Right atrium auricular region (tissue), 2 donors: ENCODE data around the gene STON1. TPM values are rescaled to one million over a fixed set of nuclear protein-coding genes. Genes with fewer than 3 reads are reported as not detected.

ENCODE experiments used
- DNase-seq: peaks from one replicate; pipeline ENCODE4 v3.0.0-alpha.2; 2019; ENCODE audit warnings: low spot score
- H3K27ac ChIP-seq, 2 donors: fragments of 200-600 bp; sonication (generic); 1 replicate in 1 of 2; 2 replicates in 1 of 2; pipeline ENCODE4 v1.5.1; 2016 to 2019
- H3K27me3 ChIP-seq, 2 donors: fragments of 200-600 bp; sonication (generic); one replicate each; pipeline versions ENCODE4 v1.5.1 to v1.6.0; 2017 to 2019
- H3K36me3 ChIP-seq: fragments of 200-600 bp; sonication (generic); one replicate; pipeline ENCODE4 v1.5.1; 2016
- H3K4me1 ChIP-seq, 2 donors: fragments of 200-600 bp; sonication (generic); one replicate each; pipeline versions ENCODE4 v1.5.1 to v1.6.0; 2017 to 2019
- H3K4me3 ChIP-seq, 2 donors: fragments of 200-600 bp; sonication (generic); 1 replicate in 1 of 2; 2 replicates in 1 of 2; pipeline ENCODE4 v1.5.1; 2017 to 2019; ENCODE audit warnings: mild to moderate bottlenecking in 1 of 2, moderate library complexity in 1 of 2
- H3K9me3 ChIP-seq, 2 donors: fragments of 200-600 bp; sonication (generic); one replicate each; pipeline ENCODE4 v1.5.1; 2019
- total RNA-seq, 2 donors: library from RNA; depleted of rRNA; stranded (reverse); fragments of >200 nt; gene quantifications; one replicate each; pipeline ENCODE4 v1.1.0, GENCODE V29; 2016
- TF ChIP-seq, protein P1 (sequence below), 2 donors: fragments of 200-600 bp; sonication (generic); IDR thresholded peaks; one replicate each; pipeline ENCODE4 v1.5.1; 2019; ENCODE audit warnings: antibody characterized with exemption in 2 of 2

Gene STON1
- total RNA-seq, 2 donors from 2014 or later = 6.4 to 15.9 TPM

GRCh38 chr2:48529194-48529593, 760 bp upstream of the STON1 start:
- Histone ChIP-seq H3K27ac (peak overlapping the region; percentile 84 to 87), H3K4me1 (peaks cover 0 to 30% of the 10 kb centered on the region in 2 donors)
- no peak for DNase-seq

DNA sequence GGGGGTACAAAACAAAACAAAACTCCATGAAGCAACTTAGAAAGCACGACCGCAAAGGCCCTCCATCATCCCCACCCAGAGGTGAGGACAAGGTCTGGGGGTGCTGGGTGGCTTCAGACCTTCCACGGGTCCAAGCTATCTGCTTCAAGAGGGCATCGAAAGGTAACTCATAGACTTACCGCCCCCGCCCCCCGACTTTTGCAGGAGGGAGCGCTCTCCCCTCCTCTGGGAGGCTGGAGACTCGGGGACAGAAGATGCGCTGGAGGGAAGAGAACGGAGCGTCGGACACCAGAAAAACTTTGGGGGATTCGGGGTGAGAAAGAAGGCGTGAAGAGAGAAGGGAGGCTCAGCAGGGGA, 300 bp upstream of the STON1 start:
- H3K27ac ChIP-seq = peak overlapping the region; percentile 84 to 87
- TF ChIP-seq, protein P1, sequence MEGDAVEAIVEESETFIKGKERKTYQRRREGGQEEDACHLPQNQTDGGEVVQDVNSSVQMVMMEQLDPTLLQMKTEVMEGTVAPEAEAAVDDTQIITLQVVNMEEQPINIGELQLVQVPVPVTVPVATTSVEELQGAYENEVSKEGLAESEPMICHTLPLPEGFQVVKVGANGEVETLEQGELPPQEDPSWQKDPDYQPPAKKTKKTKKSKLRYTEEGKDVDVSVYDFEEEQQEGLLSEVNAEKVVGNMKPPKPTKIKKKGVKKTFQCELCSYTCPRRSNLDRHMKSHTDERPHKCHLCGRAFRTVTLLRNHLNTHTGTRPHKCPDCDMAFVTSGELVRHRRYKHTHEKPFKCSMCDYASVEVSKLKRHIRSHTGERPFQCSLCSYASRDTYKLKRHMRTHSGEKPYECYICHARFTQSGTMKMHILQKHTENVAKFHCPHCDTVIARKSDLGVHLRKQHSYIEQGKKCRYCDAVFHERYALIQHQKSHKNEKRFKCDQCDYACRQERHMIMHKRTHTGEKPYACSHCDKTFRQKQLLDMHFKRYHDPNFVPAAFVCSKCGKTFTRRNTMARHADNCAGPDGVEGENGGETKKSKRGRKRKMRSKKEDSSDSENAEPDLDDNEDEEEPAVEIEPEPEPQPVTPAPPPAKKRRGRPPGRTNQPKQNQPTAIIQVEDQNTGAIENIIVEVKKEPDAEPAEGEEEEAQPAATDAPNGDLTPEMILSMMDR (IDR thresholded peaks at IDR 0.05) = no peak
- H3K27me3 ChIP-seq = no peaks in the 10 kb centered on the region
- no peaks in the 10 kb centered on the region for H3K36me3 ChIP-seq
- H3K4me1 ChIP-seq = peaks cover 0 to 30% of the 10 kb centered on the region in 2 donors
- H3K9me3 ChIP-seq = no peaks in the 10 kb centered on the region
- peak overlapping the region; percentile 86 to 95 for H3K4me3 ChIP-seq
- DNase-seq = no peak

More at GRCh38 chr2:48529194-48529593, 760 bp upstream of the STON1 start:
- H3K4me3 ChIP-seq = peak overlapping the region; percentile 86 to 95
- H3K27me3 ChIP-seq = no peaks in the 10 kb centered on the region
- H3K36me3 ChIP-seq = no peaks in the 10 kb centered on the region
- no peaks in the 10 kb centered on the region for H3K9me3 ChIP-seq
- TF ChIP-seq, protein P1 (IDR thresholded peaks at IDR 0.05) = no peak

GRCh38 chr2:48531141-48531648, 1.2 kb downstream of the STON1 start:
- Histone ChIP-seq H3K4me3 (peak overlapping the region; percentile 86 to 95), H3K4me1 (peaks cover 0 to 23% of the 10 kb centered on the region in 2 donors), H3K36me3 (no peaks in the 10 kb centered on the region), H3K27me3 (no peaks in the 10 kb centered on the region), H3K9me3 (no peaks in the 10 kb centered on the region), H3K27ac (peak overlapping the region; percentile 84 to 87)
- TF ChIP-seq, protein P1 (IDR thresholded peaks at IDR 0.05) = no peak
- no peak for DNase-seq

- Histone ChIP-seq H3K4me1 (peaks cover 0 to 21% of the 10 kb centered on the region in 2 donors), H3K9me3 (no peaks in the 10 kb centered on the region), H3K27ac (peak overlapping the region; percentile 84 to 87), H3K36me3 (no peaks in the 10 kb centered on the region), H3K27me3 (no peaks in the 10 kb centered on the region), H3K4me3 (no peak overlapping the region)
- TF ChIP-seq, protein P1 (IDR thresholded peaks at IDR 0.05) = no peak
- no peak for DNase-seq
Measured at GRCh38 chr2:48532174-48532573, 2.2 kb downstream of the STON1 start.

- H3K4me1 ChIP-seq = peaks cover 0 to 21% of the 10 kb centered on the region in 2 donors
- no peak for DNase-seq
- no peak overlapping the region for H3K4me3 ChIP-seq
- no peaks in the 10 kb centered on the region for H3K27me3 ChIP-seq
- H3K9me3 ChIP-seq = no peaks in the 10 kb centered on the region
- peak overlapping the region in 1 of 2 donors; percentile 25 for H3K27ac ChIP-seq
- H3K36me3 ChIP-seq = no peaks in the 10 kb centered on the region
- TF ChIP-seq, protein P1 (IDR thresholded peaks at IDR 0.05) = no peak
Measured at GRCh38 chr2:48532824-48533223, 2.9 kb downstream of the STON1 start.

DNA sequence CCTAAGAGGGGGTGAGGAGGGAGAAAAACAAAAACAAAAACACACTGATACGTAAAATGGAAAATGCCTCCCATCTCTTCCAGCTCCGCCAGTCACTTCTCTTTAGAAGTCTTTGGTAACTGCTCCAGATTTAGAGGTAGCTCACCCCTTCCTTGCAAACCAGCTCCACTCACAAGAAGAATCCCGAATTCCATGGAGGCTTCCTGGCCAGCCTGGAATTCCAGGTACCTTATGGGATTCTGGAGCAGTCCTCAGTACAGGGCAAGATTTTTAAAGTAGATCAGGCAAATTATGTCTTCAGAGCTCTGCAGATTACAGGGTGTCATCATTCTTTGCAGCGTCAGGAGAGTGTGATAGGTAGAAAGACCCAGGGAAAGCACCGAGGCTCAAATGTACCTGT, 4.8 kb downstream of the STON1 start:
- TF ChIP-seq, protein P1 (IDR thresholded peaks at IDR 0.05) = no peak
- Histone ChIP-seq H3K27ac (no peak overlapping the region), H3K4me3 (no peak overlapping the region)

More for the DNA sequence above, 4.8 kb downstream of the STON1 start:
- no peak for DNase-seq
- Histone ChIP-seq H3K27me3 (no peaks in the 10 kb centered on the region), H3K9me3 (no peaks in the 10 kb centered on the region), H3K4me1 (peaks cover 0 to 12% of the 10 kb centered on the region in 2 donors), H3K36me3 (no peaks in the 10 kb centered on the region)
